Measurements from ENCODE around the gene EEF1AKMT4. TPM values are rescaled to one million over a fixed set of nuclear protein-coding genes. Genes with fewer than 3 reads are reported as not detected.

Gene EEF1AKMT4
- 5.6 and 7.3 TPM in 2 replicates for polyA plus RNA-seq (2011; rRNA removed)
- 3.3 and 6.2 TPM in 2 replicates for polyA minus RNA-seq (2011; rRNA and poly(A)+ RNA removed)

- H3K36me3 ChIP-seq (ENCODE audit: control insufficient read depth, insufficient read depth, low read length): peaks cover 10% of the 10 kb centered on the region
- peak within 1 kb of the TSS; percentile 98 for H3K4me3 ChIP-seq (ENCODE audit: low read depth, low read length)
- no peaks in the 10 kb centered on the region for H3K27me3 ChIP-seq (ENCODE audit: control insufficient read depth, insufficient read depth, low read length)
- TF ChIP-seq CTCF (IDR thresholded peaks at IDR 0.05; ENCODE audit: insufficient read depth, low read depth, low read length): peak; percentile 64
- CTCF ChIA-PET: interaction anchor here (0.6 to 1.4 kb wide), 26 partner anchors 9 to 365 kb away, joined by 3 to 16 read pairs (median 4); partner anchors contain the start of genes AP2M1, EIF2B5 and PARL
- peak; percentile 84 for DNase-seq (ENCODE audit: low read depth)
- POLR2A ChIA-PET: no interaction called here
Observed at GRCh38 chr3:184249412-184250166, at the start of gene EEF1AKMT4. Gene EEF1AKMT4, plus strand, starts transcription at chr3:184249672. Its CDS starts 23 bp downstream, at chr3:184249695.

GRCh38 chr3:184200825-184201224, 48.6 kb upstream of the EEF1AKMT4 start:
- no peak for TF ChIP-seq CTCF (IDR thresholded peaks at IDR 0.05; ENCODE audit: insufficient read depth, low read depth, low read length)
- Histone ChIP-seq H3K4me3 (ENCODE audit: low read depth, low read length) (no peak overlapping the region), H3K36me3 (ENCODE audit: control insufficient read depth, insufficient read depth, low read length) (peaks cover 4% of the 10 kb centered on the region; the same call in 1 of the 2 replicates), H3K27me3 (ENCODE audit: control insufficient read depth, insufficient read depth, low read length) (peaks cover 4% of the 10 kb centered on the region; the same call in 1 of the 2 replicates)
- no peak for DNase-seq (ENCODE audit: low read depth)
- ChIA-PET CTCF (no interaction called here), POLR2A (no interaction called here)

- POLR2A ChIA-PET: no interaction called here
- H3K4me3 ChIP-seq (ENCODE audit: low read depth, low read length): no peak overlapping the region
- no peak for DNase-seq (ENCODE audit: low read depth)
- peaks cover 6% of the 10 kb centered on the region; the same call in 1 of the 2 replicates for H3K27me3 ChIP-seq (ENCODE audit: control insufficient read depth, insufficient read depth, low read length)
- CTCF ChIA-PET: interaction anchor here (1.6 kb wide), 1 partner anchor 24 kb away, joined by 5 read pairs; no protein-coding TSS in a partner anchor
- H3K36me3 ChIP-seq (ENCODE audit: control insufficient read depth, insufficient read depth, low read length): no peaks in the 10 kb centered on the region
- TF ChIP-seq CTCF (IDR thresholded peaks at IDR 0.05; ENCODE audit: insufficient read depth, low read depth, low read length): no peak
Observed at GRCh38 chr3:184203526-184203925, 45.9 kb upstream of the EEF1AKMT4 start.

- DNase-seq (ENCODE audit: low read depth): no peak
- CTCF ChIA-PET: interaction anchor here (0.6 to 5.2 kb wide), 2 partner anchors 18 to 77 kb away, joined by 3 to 29 read pairs; no protein-coding TSS in a partner anchor
- POLR2A ChIA-PET: no interaction called here
Observed at GRCh38 chr3:184209146-184209923, 40.1 kb upstream of the EEF1AKMT4 start.

More at GRCh38 chr3:184209146-184209923, 40.1 kb upstream of the EEF1AKMT4 start:
- TF ChIP-seq CTCF (IDR thresholded peaks at IDR 0.05; ENCODE audit: insufficient read depth, low read depth, low read length): no peak
- H3K4me3 ChIP-seq (ENCODE audit: low read depth, low read length): no peak overlapping the region
- H3K27me3 ChIP-seq (ENCODE audit: control insufficient read depth, insufficient read depth, low read length): peaks cover 5% of the 10 kb centered on the region; the same call in 1 of the 2 replicates
- no peaks in the 10 kb centered on the region for H3K36me3 ChIP-seq (ENCODE audit: control insufficient read depth, insufficient read depth, low read length)
